BJ (cell line): ENCODE data around the gene CHD1L. TPM values are rescaled to one million over a fixed set of nuclear protein-coding genes. Genes with fewer than 3 reads are reported as not detected.
"Not testable (repeated sequence)": the region's sequence is repeated elsewhere in the genome, so short reads cannot be mapped to it uniquely, and the experiment has no call there.

Experiments
- CTCF ChIA-PET: fragments of 350-600 bp; formaldehyde crosslinking; extraction: SDS; loops from one replicate; lab custom pipeline; 2021; ENCODE audit warnings: antibody characterized with exemption, inconsistent platforms; lab: Yijun Ruan, JAX
- POLR2A ChIA-PET: fragments of 300-600 bp; sonication (Branson Sonifier 250); formaldehyde crosslinking; extraction: SDS; loops from one replicate; lab custom pipeline; 2021; ENCODE audit warnings: antibody characterized with exemption; lab: Charles Lee
- DNase-seq: peaks from one replicate; pipeline ENCODE4 v3.0.0-alpha.2; 2011; ENCODE audit warnings: low read depth
- H3K27me3 ChIP-seq: 2 replicates; pipeline ENCODE4 v1.6.0; 2011; ENCODE audit warnings: low read length; ENCODE audit not compliant: control insufficient read depth, insufficient read depth
- H3K36me3 ChIP-seq: 2 replicates; pipeline ENCODE4 v1.5.1; 2011; ENCODE audit warnings: low read length; ENCODE audit not compliant: control insufficient read depth, insufficient read depth
- H3K4me3 ChIP-seq: 2 replicates; pipeline ENCODE4 v1.5.1; 2011; ENCODE audit warnings: low read depth, mild to moderate bottlenecking, control low read depth, low read length
- CTCF ChIP-seq: IDR thresholded peaks from 2 replicates; pipeline ENCODE4 v1.5.1; 2011; ENCODE audit warnings: low read depth, mild to moderate bottlenecking, control low read depth, inconsistent platforms, low read length, moderate library complexity; ENCODE audit not compliant: insufficient read depth
- polyA plus RNA-seq: library from polyadenylated mRNA; depleted of rRNA; stranded (reverse); fragments of >200 nt; gene quantifications from 2 replicates; pipeline ENCODE4 v1.2.3, GENCODE V29; 2011

CHD1L gene
- polyA plus RNA-seq, 1 experiment, result 20.2 TPM

GRCh38 chr1:147216124-147216523, 26.4 kb upstream of the CHD1L start:
- Histone ChIP-seq H3K4me3 (no peak overlapping the region), H3K36me3 (no peaks in the 10 kb centered on the region), H3K27me3 (no peaks in the 10 kb centered on the region)
- POLR2A ChIA-PET, result no interaction called here
- CTCF ChIA-PET, result no interaction called here
- DNase-seq, result no peak
- TF ChIP-seq CTCF, result no peak

GRCh38 chr1:147217141-147217540, 25.3 kb upstream of the CHD1L start:
- CTCF ChIA-PET, result no interaction called here
- Histone ChIP-seq H3K36me3 (no peaks in the 10 kb centered on the region), H3K4me3 (no peak overlapping the region), H3K27me3 (no peaks in the 10 kb centered on the region)
- TF ChIP-seq CTCF, result no peak
- POLR2A ChIA-PET, result no interaction called here
- no peak for DNase-seq

GRCh38 chr1:147218606-147219005, 23.9 kb upstream of the CHD1L start:
- Histone ChIP-seq H3K4me3 (no peak overlapping the region), H3K36me3 (no peaks in the 10 kb centered on the region), H3K27me3 (no peaks in the 10 kb centered on the region)
- ChIA-PET CTCF (no interaction called here), POLR2A (no interaction called here)
- DNase-seq, result no peak
- TF ChIP-seq CTCF, result no peak

- CTCF ChIA-PET, result no interaction called here
- TF ChIP-seq CTCF, result no peak
- DNase-seq, result no peak
- H3K4me3 ChIP-seq, result no peak overlapping the region
- POLR2A ChIA-PET, result no interaction called here
- no peaks in the 10 kb centered on the region for H3K36me3 ChIP-seq
- no peaks in the 10 kb centered on the region for H3K27me3 ChIP-seq
Observed at GRCh38 chr1:147223740-147224615, 18.5 kb upstream of the CHD1L start.

GRCh38 chr1:147225193-147225730, 17.2 kb upstream of the CHD1L start, which contains the start of gene FMO5:
Gene FMO5, minus strand, starts transcription at chr1:147225339. Its CDS starts 310 bp downstream, at chr1:147225029.
- Histone ChIP-seq H3K4me3 (peak within 1 kb of the TSS; percentile 58), H3K36me3 (no peaks in the 10 kb centered on the region), H3K27me3 (no peaks in the 10 kb centered on the region)
- TF ChIP-seq CTCF, result peak; percentile 31; the same call in 1 of the 2 replicates
- no peak for DNase-seq
- ChIA-PET CTCF (interaction anchor here (0.6 to 2.0 kb wide), 7 partner anchors 11 to 71 kb away, joined by 3 to 8 read pairs (median 5); partner anchors contain the start of gene CHD1L), POLR2A (no interaction called here)

- DNase-seq, POLR2A ChIA-PET, CTCF ChIA-PET, H3K36me3 ChIP-seq, H3K4me3 ChIP-seq, H3K27me3 ChIP-seq: not testable (repeated sequence)
Observed at GRCh38 chr1:147231032-147231431, 11.5 kb upstream of the CHD1L start.

GRCh38 chr1:147233903-147234302, 8.6 kb upstream of the CHD1L start:
- H3K4me3 ChIP-seq, POLR2A ChIA-PET, H3K27me3 ChIP-seq, DNase-seq, H3K36me3 ChIP-seq, CTCF ChIA-PET: not testable (repeated sequence)
